Gastroesophageal sphincter (tissue), 3 donors: Measurements from ENCODE around the gene FAM53B.

Experiments used
- CTCF ChIP-seq, 4 experiments: fragments of 200-600 bp in 2 of 4; fragments of 450-650 bp in 2 of 4; sonication (generic) in 1 of 4; IDR thresholded peaks; one replicate each; pipeline ENCODE4 v1.5.1; 2017 to 2019; ENCODE audit warnings: antibody characterized with exemption in 4 of 4, mild to moderate bottlenecking in 2 of 4, moderate library complexity in 2 of 4
- POLR2A ChIP-seq, 2 donors: fragments of 450-650 bp; IDR thresholded peaks; one replicate each; pipeline ENCODE4 v1.6.1; 2017; ENCODE audit warnings: antibody characterized with exemption in 2 of 2, mild to moderate bottlenecking in 2 of 2, moderate library complexity in 1 of 2
- POLR2AphosphoS5 ChIP-seq: sonication (generic); formaldehyde crosslinking; IDR thresholded peaks from one replicate; pipeline ENCODE4 v1.6.1; 2017; ENCODE audit warnings: antibody characterized with exemption

- no peak for TF ChIP-seq POLR2AphosphoS5
- TF ChIP-seq POLR2A (IDR thresholded peaks at IDR 0.05), result no peak
- no peak for TF ChIP-seq CTCF (IDR thresholded peaks at IDR 0.05)
Measured at GRCh38 chr10:124737221-124737620, 7.0 kb downstream of the FAM53B start.
